ENCODE data around the gene ANTXR1. TPM values are rescaled to one million over a fixed set of nuclear protein-coding genes. Genes with fewer than 3 reads are reported as not detected.

Gene ANTXR1
- total and polyA plus RNA-seq, 2 of the 8 experiments (the other 6 are each of a cell fraction or from before 2014, with no cell fraction given), result 15.8 to 44.3 TPM

DNA sequence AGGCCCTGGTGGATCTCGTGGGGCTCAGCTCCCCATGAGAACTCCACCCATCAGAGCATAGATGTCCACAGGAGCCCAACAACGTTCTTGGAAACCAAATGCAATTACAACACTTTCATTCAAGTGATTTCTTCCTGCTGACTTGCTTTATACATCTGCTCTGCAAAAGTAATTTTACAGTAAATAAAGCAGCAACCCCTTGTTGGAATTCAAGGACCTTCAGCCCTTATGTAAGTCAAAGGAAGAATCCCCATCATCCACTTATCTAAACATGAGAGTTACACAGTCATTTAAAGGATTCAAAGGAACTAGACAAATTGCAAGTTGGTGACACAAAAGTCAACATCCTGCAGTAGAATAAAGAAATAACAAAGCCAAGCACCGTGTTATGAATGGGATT lies 17.1 kb upstream of the ANTXR1 start:
- POLR2A ChIA-PET (ENCODE audit: partially characterized antibody), result interaction anchor here (0.7 kb wide), 1 partner anchor 86 kb away, joined by 4 read pairs; no protein-coding TSS in a partner anchor
- H3K27ac ChIP-seq (ENCODE audit: low read depth, low read length), result no peak overlapping the region
- H3K27me3 ChIP-seq (replicated peaks in 1 of 4; ENCODE audit: control insufficient read depth in 3 of 4, extremely low read depth in 1 of 4, insufficient read depth in 3 of 4, low read length in 3 of 4), result no peaks in the 10 kb centered on the region
- H3K4ac ChIP-seq (replicated peaks; ENCODE audit: insufficient read length, low read depth, low read length), result no peak overlapping the region
- no peak for DNase-seq (ENCODE audit: low read depth in 1 of 2, low spot score in 2 of 2)
- no peaks in the 10 kb centered on the region for H3K79me2 ChIP-seq (ENCODE audit: control insufficient read depth in 1 of 2, insufficient read depth in 2 of 2, low read length in 2 of 2)
- no peak overlapping the region for H4K5ac ChIP-seq (ENCODE audit: insufficient read length, low read depth, low read length)
- CTCF ChIA-PET (ENCODE audit: partially characterized antibody), result no interaction called here
- H2BK5ac ChIP-seq (ENCODE audit: low read depth, low read length), result no peak overlapping the region
- no peak overlapping the region for H3K14ac ChIP-seq (ENCODE audit: insufficient read length)
- H2BK12ac ChIP-seq (ENCODE audit: low read depth, low read length), result no peak overlapping the region
- H2BK120ac ChIP-seq (replicated peaks; ENCODE audit: low read depth, low read length), result no peak overlapping the region
- H3K23ac ChIP-seq (ENCODE audit: insufficient read length), result no peak overlapping the region
- H4K20me1 ChIP-seq (replicated peaks in 1 of 2; ENCODE audit: control insufficient read depth in 1 of 2, insufficient read depth in 2 of 2, low read length in 2 of 2), result no peaks in the 10 kb centered on the region
- H3K36me3 ChIP-seq (ENCODE audit: control insufficient read depth in 2 of 4, insufficient read depth in 4 of 4, low read length in 3 of 4), result no peaks in the 10 kb centered on the region
- no peak overlapping the region for H3K4me2 ChIP-seq (ENCODE audit: insufficient read depth in 1 of 2, low read depth in 2 of 2, low read length in 2 of 2)
- H2BK15ac ChIP-seq (ENCODE audit: low read length), result no peak overlapping the region
- WGBS, 2 experiments (ENCODE audit: extremely low coverage in 1 of 2, insufficient coverage in 1 of 2, insufficient read length in 1 of 2, insufficient replicate concordance in 2 of 2, low coverage in 1 of 2, low lambda C conversion rate in 2 of 2, missing lambda C conversion rate in 1 of 2), result 76% methylated on average over 3 of the region's 3 CpGs; no CpG with 5 or more reads in 1 of the 2 experiments
- FAIRE-seq, result no peak
- peaks cover 1% of the 10 kb centered on the region; the same call in 1 of the 2 replicates for H3K23me2 ChIP-seq (ENCODE audit: low read depth, low read length)
- no peak overlapping the region for H3K18ac ChIP-seq (ENCODE audit: extremely low read depth, low read length)
- H3K4me3 ChIP-seq (ENCODE audit: extremely low read depth in 1 of 4, insufficient read depth in 2 of 4, low read depth in 3 of 4, low read length in 4 of 4), result no peak overlapping the region
- H3K56ac ChIP-seq (replicated peaks; ENCODE audit: insufficient read length, low read depth, low read length), result no peak overlapping the region
- no peaks in the 10 kb centered on the region for H3K79me1 ChIP-seq (ENCODE audit: low read depth, low read length)
- no peak overlapping the region for H2BK20ac ChIP-seq (ENCODE audit: low read length)
- H2AFZ ChIP-seq (ENCODE audit: low read length), result no peak overlapping the region
- H3K9me3 ChIP-seq (ENCODE audit: insufficient read depth in 2 of 2, low read depth in 1 of 2, low read length in 1 of 2), result no peaks in the 10 kb centered on the region; a peak in 1 of 4 replicates
- no peaks in the 10 kb centered on the region for H3K4me1 ChIP-seq (replicated peaks in 1 of 4; ENCODE audit: control insufficient read depth in 3 of 4, insufficient read depth in 4 of 4, low read length in 3 of 4)
- H4K91ac ChIP-seq (replicated peaks; ENCODE audit: insufficient read length, low read length), result no peak overlapping the region
- no peak overlapping the region for H4K8ac ChIP-seq (ENCODE audit: extremely low read depth, insufficient read depth, low read length)
- H2AK5ac ChIP-seq (ENCODE audit: low read depth, low read length), result no peak overlapping the region
- no peak overlapping the region for H3K9ac ChIP-seq (replicated peaks in 1 of 4; ENCODE audit: extremely low read depth in 1 of 4, low read depth in 3 of 4, low read length in 3 of 4)
- no peak for TF ChIP-seq SAP30 (IDR thresholded peaks at IDR 0.05; ENCODE audit: insufficient read depth, insufficient replicate concordance, low read length)
- TF ChIP-seq, protein P1, sequence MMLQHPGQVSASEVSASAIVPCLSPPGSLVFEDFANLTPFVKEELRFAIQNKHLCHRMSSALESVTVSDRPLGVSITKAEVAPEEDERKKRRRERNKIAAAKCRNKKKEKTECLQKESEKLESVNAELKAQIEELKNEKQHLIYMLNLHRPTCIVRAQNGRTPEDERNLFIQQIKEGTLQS (IDR thresholded peaks at IDR 0.05; ENCODE audit: insufficient read depth, low read depth, low read length), result no peak

All from H1 (cell line).